Measurements from ENCODE around the gene PILRB. TPM values are rescaled to one million over a fixed set of nuclear protein-coding genes. Genes with fewer than 3 reads are reported as not detected.
"Not testable (repeated sequence)": the region's sequence is repeated elsewhere in the genome, so short reads cannot be mapped to it uniquely, and the experiment has no call there.

Gene PILRB
- total and polyA plus RNA-seq, 9 of the 15 experiments (the other 6 are each of a cell fraction or from before 2014, with no cell fraction given) = 6.2 to 94.6 (median 37.0) TPM

DNA sequence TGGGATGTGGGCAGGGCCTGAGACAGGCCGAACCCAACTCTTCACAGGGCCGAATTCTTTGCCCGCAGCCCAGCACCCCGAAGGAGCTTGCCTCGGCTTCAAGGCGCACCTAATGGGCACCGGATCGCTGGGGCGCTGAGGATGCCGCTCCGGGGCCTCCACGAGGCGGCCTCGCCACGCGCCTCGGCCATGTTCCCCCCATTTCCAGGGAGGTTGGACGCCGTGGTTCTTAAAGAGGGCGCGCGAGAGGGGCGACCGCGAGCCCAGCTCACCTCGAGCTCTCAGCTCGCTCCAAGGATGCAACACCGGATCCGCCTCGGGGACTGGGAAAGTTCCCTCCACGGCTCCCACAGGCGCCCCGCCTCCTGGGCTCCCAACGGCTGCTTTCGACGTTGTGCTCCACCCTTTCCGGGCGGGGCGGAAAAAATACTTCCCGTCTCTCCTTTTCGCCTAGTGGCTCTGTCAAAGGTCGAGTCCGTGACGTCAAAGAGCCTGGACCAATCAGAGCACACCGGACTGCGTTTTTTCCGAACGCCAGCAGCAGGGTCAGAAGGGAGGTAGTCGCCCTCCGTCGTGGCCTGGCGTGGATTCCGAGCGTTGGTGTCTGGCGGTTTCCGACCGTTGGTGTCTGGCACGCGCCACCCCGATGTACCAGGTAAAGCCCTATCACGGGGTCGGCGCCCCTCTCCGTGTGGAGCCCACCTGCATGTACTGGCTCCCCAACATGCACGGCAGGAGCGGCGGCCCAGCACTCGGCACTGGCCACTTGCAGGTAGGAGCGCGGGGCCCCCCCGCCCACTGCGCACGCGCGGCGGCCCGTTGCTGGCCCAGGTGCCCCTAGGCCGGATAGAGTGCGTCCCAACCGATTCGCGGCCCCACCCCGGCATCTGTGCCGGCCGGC, 22.1 kb upstream of the PILRB start:
- peak overlapping the region; percentile 79 for H3K27ac ChIP-seq (ENCODE audit: extremely low read depth, low read depth, low read length)
- peak; percentile 82 to 95 (median 88) for DNase-seq (ENCODE audit: extremely low read depth in 1 of 4, low spot score in 3 of 4)
- POLR2A ChIA-PET = interaction anchor here (0.6 to 1.0 kb wide), 3 partner anchors 52 to 190 kb away, joined by 3 read pairs; no protein-coding TSS in a partner anchor
- H3K36me3 ChIP-seq (ENCODE audit: control insufficient read depth, insufficient read depth, low read length) = peaks cover 31% of the 10 kb centered on the region
- CTCF ChIA-PET (ENCODE audit: low intra/inter-chr PET ratio); H3K27me3 ChIP-seq (ENCODE audit: control insufficient read depth in 2 of 2, insufficient read depth in 2 of 2, low read length in 2 of 2); FAIRE-seq; H4K20me1 ChIP-seq (replicated peaks; ENCODE audit: control insufficient read depth, insufficient read depth, low read length); intact Hi-C loops (cut with micrococcal nuclease); in situ Hi-C loops (cut with MboI); H3K9me1 ChIP-seq (ENCODE audit: control insufficient read depth, insufficient read depth, low read length); H3K9me3 ChIP-seq (replicated peaks; ENCODE audit: control insufficient read depth, insufficient read depth, low read depth, low read length): not testable (repeated sequence)
- peak overlapping the region; percentile 61 to 98 for H3K9ac ChIP-seq (ENCODE audit: insufficient read depth in 1 of 2, low read depth in 2 of 2, low read length in 2 of 2)
- peak overlapping the region; percentile 88 for H3K4me2 ChIP-seq (ENCODE audit: insufficient read depth, low read length)
- peaks cover 0 to 16% of the 10 kb centered on the region in 2 experiments; a peak in 3 of 5 replicates for H3K4me1 ChIP-seq (replicated peaks in 1 of 2; ENCODE audit: control insufficient read depth in 2 of 2, insufficient read depth in 2 of 2, low read length in 2 of 2)
- H3K4me3 ChIP-seq = peak overlapping the region; percentile 63
- peaks cover 48% of the 10 kb centered on the region for H3K79me2 ChIP-seq (ENCODE audit: control insufficient read depth, insufficient read depth, low read length)
- BruUV-seq (replicated peaks) = TSS peak; percentile 68
- WGBS (ENCODE audit: insufficient coverage, low coverage, missing lambda C conversion rate) = under 1% methylated on average over 74 of the region's 85 CpGs
- peak; percentile 98 for ATAC-seq
- peak overlapping the region; percentile 93 for H2AFZ ChIP-seq (ENCODE audit: low read depth, low read length)
- TF ChIP-seq ATF1 (CRISPR knock-in tag; IDR thresholded peaks at IDR 0.05) = peak; percentile 46; the same call in 1 of the 2 replicates
- TF ChIP-seq ATF1 (tag; IDR thresholded peaks at IDR 0.05) = peak; percentile 98
- TF ChIP-seq VEZF1 (CRISPR knock-in tag; IDR thresholded peaks at IDR 0.05) = peak; percentile 94; the same call in 1 of the 2 replicates
- TF ChIP-seq POLR2A (conservative IDR thresholded peaks at IDR 0.05) = peak; percentile 100
- peak; percentile 15 for TF ChIP-seq CCNT2 (IDR thresholded peaks at IDR 0.05; ENCODE audit: borderline replicate concordance, extremely low read depth, insufficient read length, low read depth, low read length)
- peak; percentile 34; the same call in 1 of the 2 replicates for TF ChIP-seq DMBX1 (CRISPR knock-in tag; IDR thresholded peaks at IDR 0.05; ENCODE audit: borderline replicate concordance)
- TF ChIP-seq, protein P1, sequence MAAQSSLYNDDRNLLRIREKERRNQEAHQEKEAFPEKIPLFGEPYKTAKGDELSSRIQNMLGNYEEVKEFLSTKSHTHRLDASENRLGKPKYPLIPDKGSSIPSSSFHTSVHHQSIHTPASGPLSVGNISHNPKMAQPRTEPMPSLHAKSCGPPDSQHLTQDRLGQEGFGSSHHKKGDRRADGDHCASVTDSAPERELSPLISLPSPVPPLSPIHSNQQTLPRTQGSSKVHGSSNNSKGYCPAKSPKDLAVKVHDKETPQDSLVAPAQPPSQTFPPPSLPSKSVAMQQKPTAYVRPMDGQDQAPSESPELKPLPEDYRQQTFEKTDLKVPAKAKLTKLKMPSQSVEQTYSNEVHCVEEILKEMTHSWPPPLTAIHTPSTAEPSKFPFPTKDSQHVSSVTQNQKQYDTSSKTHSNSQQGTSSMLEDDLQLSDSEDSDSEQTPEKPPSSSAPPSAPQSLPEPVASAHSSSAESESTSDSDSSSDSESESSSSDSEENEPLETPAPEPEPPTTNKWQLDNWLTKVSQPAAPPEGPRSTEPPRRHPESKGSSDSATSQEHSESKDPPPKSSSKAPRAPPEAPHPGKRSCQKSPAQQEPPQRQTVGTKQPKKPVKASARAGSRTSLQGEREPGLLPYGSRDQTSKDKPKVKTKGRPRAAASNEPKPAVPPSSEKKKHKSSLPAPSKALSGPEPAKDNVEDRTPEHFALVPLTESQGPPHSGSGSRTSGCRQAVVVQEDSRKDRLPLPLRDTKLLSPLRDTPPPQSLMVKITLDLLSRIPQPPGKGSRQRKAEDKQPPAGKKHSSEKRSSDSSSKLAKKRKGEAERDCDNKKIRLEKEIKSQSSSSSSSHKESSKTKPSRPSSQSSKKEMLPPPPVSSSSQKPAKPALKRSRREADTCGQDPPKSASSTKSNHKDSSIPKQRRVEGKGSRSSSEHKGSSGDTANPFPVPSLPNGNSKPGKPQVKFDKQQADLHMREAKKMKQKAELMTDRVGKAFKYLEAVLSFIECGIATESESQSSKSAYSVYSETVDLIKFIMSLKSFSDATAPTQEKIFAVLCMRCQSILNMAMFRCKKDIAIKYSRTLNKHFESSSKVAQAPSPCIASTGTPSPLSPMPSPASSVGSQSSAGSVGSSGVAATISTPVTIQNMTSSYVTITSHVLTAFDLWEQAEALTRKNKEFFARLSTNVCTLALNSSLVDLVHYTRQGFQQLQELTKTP (IDR thresholded peaks at IDR 0.05; ENCODE audit: low read depth in 1 of 2, partially characterized antibody in 2 of 2) = peak in 1 of 2 experiments; percentile 21
- TF ChIP-seq, protein P2, sequence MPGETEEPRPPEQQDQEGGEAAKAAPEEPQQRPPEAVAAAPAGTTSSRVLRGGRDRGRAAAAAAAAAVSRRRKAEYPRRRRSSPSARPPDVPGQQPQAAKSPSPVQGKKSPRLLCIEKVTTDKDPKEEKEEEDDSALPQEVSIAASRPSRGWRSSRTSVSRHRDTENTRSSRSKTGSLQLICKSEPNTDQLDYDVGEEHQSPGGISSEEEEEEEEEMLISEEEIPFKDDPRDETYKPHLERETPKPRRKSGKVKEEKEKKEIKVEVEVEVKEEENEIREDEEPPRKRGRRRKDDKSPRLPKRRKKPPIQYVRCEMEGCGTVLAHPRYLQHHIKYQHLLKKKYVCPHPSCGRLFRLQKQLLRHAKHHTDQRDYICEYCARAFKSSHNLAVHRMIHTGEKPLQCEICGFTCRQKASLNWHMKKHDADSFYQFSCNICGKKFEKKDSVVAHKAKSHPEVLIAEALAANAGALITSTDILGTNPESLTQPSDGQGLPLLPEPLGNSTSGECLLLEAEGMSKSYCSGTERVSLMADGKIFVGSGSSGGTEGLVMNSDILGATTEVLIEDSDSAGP (CRISPR knock-in tag; IDR thresholded peaks at IDR 0.05) = 0 out of 2 replicates have a peak, but pooled peaks have one; percentile 9
- peak; percentile 58; the same call in 1 of the 2 replicates for TF ChIP-seq HMGXB4 (CRISPR knock-in tag; IDR thresholded peaks at IDR 0.05)
